Measurements from ENCODE around the gene CMTR2.

The CMTR2 gene

GRCh38 chr16:71242601-71243000, 46.6 kb downstream of the CMTR2 start:
- POLR2A ChIA-PET: no interaction called here
- no peak for TF ChIP-seq CTCF (IDR thresholded peaks at IDR 0.05; ENCODE audit: control extremely low read depth, extremely low read depth, low read depth, missing control alignments)
- CTCF ChIA-PET: no interaction called here
- no peak for DNase-seq (ENCODE audit: extremely low spot score)

- ChIA-PET POLR2A (no interaction called here), CTCF (no interaction called here)
- no peak for TF ChIP-seq CTCF (IDR thresholded peaks at IDR 0.05; ENCODE audit: control extremely low read depth, extremely low read depth, low read depth, missing control alignments)
- DNase-seq (ENCODE audit: extremely low spot score): no peak
Observed at GRCh38 chr16:71242036-71242435, 47.2 kb downstream of the CMTR2 start.
